Measurements from ENCODE around the gene LPIN3. TPM values are rescaled to one million over a fixed set of nuclear protein-coding genes. Genes with fewer than 3 reads are reported as not detected.

Gene LPIN3
- total and polyA plus RNA-seq, 2 of the 8 experiments (the other 6 are each of a cell fraction or from before 2014, with no cell fraction given) = 3.7 to 3.9 TPM

DNA sequence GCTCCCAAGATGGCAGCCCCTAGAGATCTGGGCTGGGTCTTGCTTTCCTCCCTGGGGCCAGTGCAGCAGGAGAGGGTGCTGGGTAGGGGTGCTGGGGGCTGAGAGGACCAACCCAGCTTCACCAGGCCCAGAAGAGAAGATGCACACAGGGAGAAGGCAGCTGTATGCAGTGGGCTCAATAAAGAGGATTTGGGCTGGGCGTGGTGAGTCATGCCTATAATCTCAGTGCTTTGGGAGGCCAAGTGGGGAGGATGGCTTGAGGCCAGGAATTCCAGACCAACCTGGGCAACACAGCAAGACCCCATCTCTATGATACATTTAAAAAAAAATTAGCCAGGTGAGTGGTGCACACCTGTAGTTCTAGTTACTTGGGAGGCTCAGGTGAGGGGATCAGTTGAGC, 51.7 kb downstream of the LPIN3 start (continued):
- no peak for TF ChIP-seq RXRA (IDR thresholded peaks at IDR 0.05; ENCODE audit: insufficient read depth, low read depth, low read length)

All from H1 (cell line).